Central memory CD8-positive, alpha-beta T cell (primary cell): ENCODE measurements around the gene CYRIA.

ENCODE experiments used
- ATAC-seq: fragments of 150-1000 bp; cut with Tn5 transposase; replicated peaks from 2 replicates; pipeline ENCODE4 v1.10.0; 2022; ENCODE audit warnings: mild to moderate bottlenecking, moderate FRiP score, moderate number of reproducible peaks; ENCODE audit not compliant: poor library complexity, severe bottlenecking; ENCODE audit errors: extremely low read depth
- DNase-seq, 2 donors: peaks; one replicate each; pipeline ENCODE4 v3.0.0; 2021; ENCODE audit warnings: low spot score in 2 of 2
- H3K27ac Mint-ChIP-seq: one replicate; pipeline ENCODE4 v1.8.0; 2022; ENCODE audit warnings: low read depth, mild to moderate bottlenecking, moderate library complexity, mixed read lengths
- H3K27me3 Mint-ChIP-seq: one replicate; pipeline ENCODE4 v1.8.0; 2022; ENCODE audit warnings: mixed read lengths
- H3K36me3 Mint-ChIP-seq: one replicate; pipeline ENCODE4 v1.8.0; 2022; ENCODE audit warnings: mild to moderate bottlenecking, moderate library complexity, mixed read lengths; ENCODE audit not compliant: insufficient read depth
- H3K4me1 Mint-ChIP-seq: one replicate; pipeline ENCODE4 v1.8.0; 2022; ENCODE audit warnings: mixed read lengths
- H3K4me3 Mint-ChIP-seq: one replicate; pipeline ENCODE4 v1.8.0; 2022; ENCODE audit warnings: mild to moderate bottlenecking, moderate library complexity, mixed read lengths
- H3K9me3 Mint-ChIP-seq: one replicate; pipeline ENCODE4 v1.8.0; 2022; ENCODE audit warnings: mixed read lengths

CYRIA gene

GRCh38 chr2:16655445-16655837 lies 10.2 kb downstream of the CYRIA start:
- no peaks in the 10 kb centered on the region for H3K9me3 Mint-ChIP-seq
- peaks cover 33% of the 10 kb centered on the region for H3K4me1 Mint-ChIP-seq
- ATAC-seq: no peak

DNA sequence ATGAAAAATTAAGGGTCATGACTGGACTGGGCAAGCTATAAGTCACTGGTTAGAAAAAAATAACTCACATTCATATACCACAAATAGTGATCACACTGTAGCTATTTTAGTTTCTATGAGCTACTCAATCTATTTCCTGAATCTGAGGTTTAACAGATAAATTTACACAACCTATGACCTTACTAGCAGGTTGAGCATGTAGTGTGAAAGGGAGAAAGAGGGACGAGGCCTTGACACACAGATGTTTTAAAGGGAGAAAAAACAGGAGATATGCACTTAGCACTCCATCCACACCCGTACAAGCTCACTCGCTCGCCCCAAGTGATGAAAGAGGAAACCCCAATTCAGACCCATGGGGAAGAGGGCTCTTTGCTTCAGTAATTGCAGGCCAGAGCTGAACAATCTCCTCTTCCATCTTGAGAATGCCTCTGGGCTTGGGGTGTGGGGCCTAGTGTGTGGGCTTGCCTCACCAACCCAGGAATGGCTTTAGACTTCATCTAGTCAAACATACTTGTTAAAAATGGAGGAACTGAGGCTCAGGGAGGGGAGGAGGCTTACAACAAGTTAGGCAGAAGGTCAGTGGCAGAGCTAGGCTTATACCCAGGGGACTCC lies 10.7 kb downstream of the CYRIA start:
- ATAC-seq: no peak
- H3K36me3 Mint-ChIP-seq: no peaks in the 10 kb centered on the region
- DNase-seq: no peak
- H3K4me1 Mint-ChIP-seq: peaks cover 35% of the 10 kb centered on the region
- H3K9me3 Mint-ChIP-seq: no peaks in the 10 kb centered on the region
- no peak overlapping the region for H3K4me3 Mint-ChIP-seq
- no peak overlapping the region for H3K27ac Mint-ChIP-seq
- no peaks in the 10 kb centered on the region for H3K27me3 Mint-ChIP-seq

More at GRCh38 chr2:16655445-16655837, 10.2 kb downstream of the CYRIA start:
- no peak for DNase-seq
- H3K4me3 Mint-ChIP-seq: no peak overlapping the region
- no peaks in the 10 kb centered on the region for H3K36me3 Mint-ChIP-seq
- H3K27ac Mint-ChIP-seq: no peak overlapping the region
- H3K27me3 Mint-ChIP-seq: no peaks in the 10 kb centered on the region

GRCh38 chr2:16653799-16654198 lies 11.8 kb downstream of the CYRIA start:
- H3K27ac Mint-ChIP-seq: no peak overlapping the region
- ATAC-seq: no peak
- H3K9me3 Mint-ChIP-seq: no peaks in the 10 kb centered on the region
- H3K36me3 Mint-ChIP-seq: peaks cover 2% of the 10 kb centered on the region
- peaks cover 45% of the 10 kb centered on the region for H3K4me1 Mint-ChIP-seq
- H3K4me3 Mint-ChIP-seq: no peak overlapping the region
- no peaks in the 10 kb centered on the region for H3K27me3 Mint-ChIP-seq
- no peak for DNase-seq

DNA sequence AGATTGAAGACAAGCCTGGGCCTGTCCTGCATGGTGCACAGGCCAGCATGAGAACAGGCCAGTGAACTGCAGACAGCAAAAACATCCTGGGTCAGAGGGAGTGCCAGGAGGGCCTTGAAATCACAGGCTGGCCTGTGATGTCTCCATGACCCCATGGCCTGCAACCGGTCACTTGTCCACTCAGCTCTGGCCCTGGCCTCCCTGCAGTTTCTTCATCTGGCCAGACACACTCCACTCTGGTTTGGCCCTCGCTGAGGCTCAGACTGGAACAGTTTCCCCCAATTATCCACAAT lies 12.6 kb downstream of the CYRIA start:
- H3K9me3 Mint-ChIP-seq: no peaks in the 10 kb centered on the region
- H3K27ac Mint-ChIP-seq: no peak overlapping the region
- H3K4me1 Mint-ChIP-seq: peaks cover 45% of the 10 kb centered on the region
- peaks cover 2% of the 10 kb centered on the region for H3K36me3 Mint-ChIP-seq
- ATAC-seq (no peak), DNase-seq (no peak)
- no peak overlapping the region for H3K4me3 Mint-ChIP-seq
- no peaks in the 10 kb centered on the region for H3K27me3 Mint-ChIP-seq

DNA sequence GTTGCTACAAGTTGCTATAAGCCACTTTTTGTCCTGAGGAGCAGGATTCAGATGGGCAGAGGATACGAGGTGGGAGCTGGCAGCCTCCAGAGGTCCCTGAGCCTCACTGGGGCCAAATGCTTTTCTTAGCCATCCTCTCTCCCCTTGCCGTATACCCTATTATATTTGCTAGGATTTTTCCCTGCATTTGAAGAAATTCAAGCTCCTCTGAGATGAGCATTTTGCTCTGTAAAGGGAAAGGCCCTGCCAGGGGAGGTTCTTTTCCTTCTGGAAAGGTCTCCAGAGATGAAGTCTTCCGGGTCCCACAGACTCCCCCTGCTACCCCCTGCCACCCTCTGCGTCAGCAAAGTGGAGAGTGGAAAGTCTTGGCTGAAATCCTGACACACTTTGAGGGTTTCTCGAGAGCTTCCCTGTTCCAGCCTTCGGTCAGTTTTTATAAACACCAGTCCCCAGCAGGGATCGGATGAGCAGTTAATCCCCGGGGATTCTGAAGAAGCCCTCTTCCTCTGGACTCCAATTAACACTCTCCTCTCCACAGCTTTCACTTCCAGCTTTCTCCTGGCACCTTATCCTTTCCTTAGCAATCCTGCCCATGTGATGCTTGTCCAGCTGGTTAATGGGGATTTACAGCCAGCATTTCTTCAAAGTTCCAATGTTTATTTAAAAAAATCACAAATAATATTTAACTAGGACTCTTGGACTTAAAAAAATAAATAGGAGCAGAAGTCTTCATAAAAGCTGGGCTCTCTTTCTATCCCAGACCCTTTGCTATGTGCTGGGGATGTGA lies 13.1 kb downstream of the CYRIA start:
- Mint-ChIP-seq H3K36me3 (peaks cover 2% of the 10 kb centered on the region), H3K9me3 (no peaks in the 10 kb centered on the region), H3K4me3 (no peak overlapping the region), H3K27ac (no peak overlapping the region), H3K4me1 (peaks cover 45% of the 10 kb centered on the region), H3K27me3 (no peaks in the 10 kb centered on the region)
- no peak for DNase-seq
- ATAC-seq: no peak

GRCh38 chr2:16650287-16651249 lies 15.1 kb downstream of the CYRIA start:
- ATAC-seq: peak; percentile 31
- H3K27ac Mint-ChIP-seq: peak overlapping the region; percentile 54
- peak overlapping the region; percentile 51 for H3K4me3 Mint-ChIP-seq

DNA sequence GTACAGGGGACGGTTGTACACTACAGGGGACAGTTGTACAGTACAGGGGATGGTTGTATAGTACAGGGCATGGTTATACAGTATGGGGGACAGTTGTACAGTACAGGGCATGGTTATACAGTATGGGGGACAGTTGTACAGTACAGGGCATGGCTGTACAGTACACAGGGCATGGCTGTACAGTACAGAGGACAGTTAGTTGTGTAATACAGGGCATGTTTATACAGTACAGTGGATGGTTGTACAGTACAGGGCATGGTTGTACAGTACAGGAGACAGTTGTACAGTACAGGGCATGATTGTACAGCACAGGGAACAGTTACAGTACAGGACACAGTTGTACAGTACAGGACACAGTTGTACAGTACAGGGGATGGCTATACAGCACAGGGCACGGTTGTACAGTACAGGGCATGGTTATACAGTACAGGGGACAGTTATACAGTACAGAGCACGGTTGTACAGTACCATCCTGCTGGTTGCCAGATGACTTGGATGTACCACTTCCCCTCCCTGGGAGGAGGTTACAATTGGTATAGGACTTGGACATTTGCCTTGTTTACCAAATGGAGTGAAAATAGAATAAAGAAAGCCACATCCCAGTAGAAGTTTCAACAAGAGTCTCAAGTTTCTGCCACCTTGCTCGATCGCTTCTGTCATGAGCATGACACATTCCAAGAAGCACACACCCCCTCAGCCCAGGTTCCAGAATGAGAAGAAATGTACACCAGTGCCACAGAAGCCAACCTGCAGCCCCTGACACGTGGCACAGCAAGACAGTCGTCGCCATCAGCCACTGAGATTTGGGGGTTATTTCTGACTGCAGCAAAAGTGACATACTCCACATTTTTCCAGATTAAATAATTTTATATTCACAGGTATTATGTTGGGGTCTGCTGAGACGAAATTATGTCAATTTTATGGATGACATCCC lies 16.0 kb downstream of the CYRIA start:
- H3K36me3 Mint-ChIP-seq: peaks cover 4% of the 10 kb centered on the region
- no peak for DNase-seq
- H3K9me3 Mint-ChIP-seq: no peaks in the 10 kb centered on the region
- H3K4me1 Mint-ChIP-seq: peaks cover 35% of the 10 kb centered on the region
- H3K27me3 Mint-ChIP-seq: no peaks in the 10 kb centered on the region
- no peak for ATAC-seq
- peak overlapping the region; percentile 15 for H3K27ac Mint-ChIP-seq
- H3K4me3 Mint-ChIP-seq: peak overlapping the region; percentile 51

More at GRCh38 chr2:16650287-16651249, 15.1 kb downstream of the CYRIA start:
- no peak for DNase-seq
- Mint-ChIP-seq H3K27me3 (no peaks in the 10 kb centered on the region), H3K4me1 (peaks cover 39% of the 10 kb centered on the region), H3K9me3 (no peaks in the 10 kb centered on the region), H3K36me3 (peaks cover 4% of the 10 kb centered on the region)

- H3K36me3 Mint-ChIP-seq: peaks cover 4% of the 10 kb centered on the region
- no peaks in the 10 kb centered on the region for H3K9me3 Mint-ChIP-seq
- no peaks in the 10 kb centered on the region for H3K27me3 Mint-ChIP-seq
- no peak overlapping the region for H3K27ac Mint-ChIP-seq
- DNase-seq: no peak
- no peak for ATAC-seq
- H3K4me1 Mint-ChIP-seq: peaks cover 26% of the 10 kb centered on the region
- H3K4me3 Mint-ChIP-seq: no peak overlapping the region
Observed at GRCh38 chr2:16647992-16648617, 17.5 kb downstream of the CYRIA start.

DNA sequence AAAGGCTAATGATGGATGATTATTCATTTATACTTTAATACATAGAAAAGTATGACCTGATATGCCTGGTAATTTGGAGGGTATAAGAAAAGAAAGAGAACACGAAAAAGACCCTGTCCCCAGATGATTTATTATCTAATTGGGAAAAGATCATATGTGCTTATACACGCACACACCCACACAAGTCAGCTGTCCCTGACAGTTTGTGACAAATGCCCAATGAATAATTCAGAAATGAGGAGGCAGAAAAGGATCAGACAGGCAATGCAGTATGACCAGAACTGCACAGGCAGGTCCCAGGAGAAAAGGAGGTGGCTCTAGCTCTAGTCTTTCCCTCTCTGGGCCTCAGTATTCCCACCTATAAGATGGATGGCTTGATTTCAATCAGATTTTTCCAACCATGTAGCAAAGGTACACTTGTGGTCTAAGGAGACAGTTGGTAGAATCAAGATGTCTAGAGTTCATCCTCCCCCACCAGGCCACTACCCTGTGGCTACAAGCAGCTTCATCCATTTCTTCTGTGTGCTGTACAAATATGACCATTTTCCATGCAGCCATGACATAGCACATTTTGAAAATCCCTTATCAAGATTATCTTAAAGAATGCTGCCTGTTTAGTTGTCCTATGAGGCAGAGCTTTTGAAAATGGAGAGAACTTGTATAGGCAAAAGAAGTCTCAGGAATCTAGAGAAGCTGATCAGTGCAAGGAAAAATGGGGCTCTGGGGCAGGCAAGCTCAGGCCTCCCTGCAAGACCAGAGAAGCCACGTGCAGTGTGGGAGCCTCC lies 19.7 kb downstream of the CYRIA start:
- Mint-ChIP-seq H3K4me3 (no peak overlapping the region), H3K27me3 (no peaks in the 10 kb centered on the region), H3K27ac (no peak overlapping the region), H3K4me1 (peaks cover 18% of the 10 kb centered on the region), H3K36me3 (peaks cover 4% of the 10 kb centered on the region), H3K9me3 (no peaks in the 10 kb centered on the region)
- ATAC-seq (no peak), DNase-seq (no peak)

DNA sequence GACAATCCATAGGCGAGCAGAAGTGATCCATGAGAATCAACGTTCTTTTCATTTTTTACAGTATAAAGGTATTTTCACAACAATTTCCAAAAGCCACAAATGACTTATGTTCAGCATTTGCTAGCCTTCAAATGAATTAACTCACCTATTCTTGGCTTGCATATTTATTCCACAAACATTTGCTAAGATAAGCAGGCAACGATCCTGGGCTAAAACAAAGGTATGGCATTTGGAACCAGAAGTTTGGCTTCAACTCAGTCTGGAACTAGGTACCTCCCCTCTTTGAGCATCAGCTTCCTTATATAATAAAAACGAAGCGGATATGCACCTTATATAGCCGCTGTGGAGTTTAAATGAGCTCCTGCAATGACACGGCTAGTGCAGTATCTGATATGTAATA lies 20.5 kb downstream of the CYRIA start:
- H3K36me3 Mint-ChIP-seq: peaks cover 4% of the 10 kb centered on the region
- peaks cover 11% of the 10 kb centered on the region for H3K4me1 Mint-ChIP-seq
- no peaks in the 10 kb centered on the region for H3K27me3 Mint-ChIP-seq
- H3K9me3 Mint-ChIP-seq: no peaks in the 10 kb centered on the region
- no peak overlapping the region for H3K27ac Mint-ChIP-seq
- ATAC-seq (no peak), DNase-seq (no peak)
- H3K4me3 Mint-ChIP-seq: no peak overlapping the region

- H3K27ac Mint-ChIP-seq: no peak overlapping the region
- no peak overlapping the region for H3K4me3 Mint-ChIP-seq
- DNase-seq (no peak), ATAC-seq (no peak)
- H3K27me3 Mint-ChIP-seq: no peaks in the 10 kb centered on the region
- peaks cover 2% of the 10 kb centered on the region for H3K36me3 Mint-ChIP-seq
- H3K9me3 Mint-ChIP-seq: no peaks in the 10 kb centered on the region
- peaks cover 5% of the 10 kb centered on the region for H3K4me1 Mint-ChIP-seq
Observed at GRCh38 chr2:16644221-16644925, 21.3 kb downstream of the CYRIA start.
